ENCODE data around the gene GATA5.

- no peak for TF ChIP-seq MYNN (tag by site-specific recombination; IDR thresholded peaks at IDR 0.05; ENCODE audit: borderline replicate concordance)
- no peak for TF ChIP-seq ZNF768 (tag by site-specific recombination; IDR thresholded peaks at IDR 0.05)
- TF ChIP-seq CTCF (tag by site-specific recombination; IDR thresholded peaks at IDR 0.05): no peak
- no peak for TF ChIP-seq ZNF488 (tag by site-specific recombination; IDR thresholded peaks at IDR 0.05)
- TF ChIP-seq ZIC2 (tag by site-specific recombination; IDR thresholded peaks at IDR 0.05): no peak
- no peak for TF ChIP-seq ZNF202 (tag by site-specific recombination; IDR thresholded peaks at IDR 0.05; ENCODE audit: borderline replicate concordance)
- no peak for TF ChIP-seq ATF2 (tag by site-specific recombination; IDR thresholded peaks at IDR 0.05; ENCODE audit: low read depth)
- no peak for TF ChIP-seq HOXD13 (CRISPR knock-in tag; IDR thresholded peaks at IDR 0.05; ENCODE audit: borderline replicate concordance)
- TF ChIP-seq PBX3 (CRISPR knock-in tag; IDR thresholded peaks at IDR 0.05): no peak
- TF ChIP-seq ZBTB26 (tag by site-specific recombination; optimal IDR thresholded peaks at IDR 0.05): no peak
- no peak for TF ChIP-seq ZBTB44 (tag by site-specific recombination; IDR thresholded peaks at IDR 0.05)
- no peak for TF ChIP-seq ZBTB20 (tag by site-specific recombination; IDR thresholded peaks at IDR 0.05)
- TF ChIP-seq REST (tag by site-specific recombination; IDR thresholded peaks at IDR 0.05): no peak
- TF ChIP-seq TCF7L2 (IDR thresholded peaks at IDR 0.05; ENCODE audit: borderline replicate concordance, low read depth, low read length): no peak
These were observed 2.7 kb downstream of the GATA5 start for GRCh38 chr20:62472941-62473585.

Data from HEK293 (cell line).